HG02759 (cell line): ENCODE results near the gene NOTCH2.
"Not testable (repeated sequence)": the region's sequence is repeated elsewhere in the genome, so short reads cannot be mapped to it uniquely, and the experiment has no call there.

Experiments used
- ATAC-seq: cut with Tn5 transposase; IDR thresholded peaks from one replicate; pipeline ENCODE4 v1.9.1; 2021; ENCODE audit warnings: mild to moderate bottlenecking, moderate library complexity; ENCODE audit not compliant: unreplicated experiment

NOTCH2 gene

GRCh38 chr1:120069067-120069919 lies at the start of gene NOTCH2:
NOTCH2 (minus strand) TSS chr1:120069662; CDS start chr1:120069406, 256 bp downstream.
- ATAC-seq = peak; percentile 70

DNA sequence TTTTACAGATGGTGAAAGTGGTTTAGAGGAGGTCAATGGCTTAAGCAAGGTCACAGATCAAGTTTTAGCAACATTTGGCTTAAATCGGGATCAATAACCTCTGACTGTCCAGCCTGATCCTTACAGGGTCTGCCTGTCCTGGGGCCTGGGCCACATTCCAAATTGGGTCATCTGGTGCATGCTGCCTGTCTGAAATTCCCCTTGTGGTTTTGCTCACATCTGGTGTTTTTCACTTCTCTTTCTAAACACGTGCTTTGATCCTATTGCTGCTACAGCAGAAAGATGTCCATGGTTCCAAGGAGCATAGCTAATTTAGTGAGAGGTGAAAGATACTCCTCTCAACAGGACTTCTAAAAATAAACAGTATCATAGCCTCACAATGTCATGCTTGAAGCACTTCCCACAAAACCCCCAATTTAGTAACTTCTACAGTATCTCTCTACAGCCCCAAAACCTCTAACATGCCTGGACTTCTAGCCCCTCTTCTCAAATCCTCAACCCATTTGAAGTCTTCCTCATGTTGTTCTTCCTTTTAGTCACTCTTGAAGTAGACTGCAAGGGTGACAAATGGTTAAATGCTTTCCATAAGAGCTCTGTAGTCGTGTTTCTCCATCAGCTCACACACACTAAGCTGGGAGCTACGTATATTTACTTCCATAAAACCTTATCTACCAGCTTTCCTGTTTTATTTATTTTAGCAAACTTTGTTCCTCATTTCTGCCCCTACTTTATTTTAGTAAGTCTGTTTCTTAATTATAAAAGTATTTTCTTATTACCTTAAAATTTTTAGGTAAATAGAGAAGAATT lies 48.1 kb upstream of the NOTCH2 start:
- peak; percentile 77 for ATAC-seq

GRCh38 chr1:120116094-120116493 lies 46.6 kb upstream of the NOTCH2 start:
- not testable (repeated sequence) for ATAC-seq

- not testable (repeated sequence) for ATAC-seq
These were observed 43.7 kb upstream of the NOTCH2 start for GRCh38 chr1:120113134-120113533.

DNA sequence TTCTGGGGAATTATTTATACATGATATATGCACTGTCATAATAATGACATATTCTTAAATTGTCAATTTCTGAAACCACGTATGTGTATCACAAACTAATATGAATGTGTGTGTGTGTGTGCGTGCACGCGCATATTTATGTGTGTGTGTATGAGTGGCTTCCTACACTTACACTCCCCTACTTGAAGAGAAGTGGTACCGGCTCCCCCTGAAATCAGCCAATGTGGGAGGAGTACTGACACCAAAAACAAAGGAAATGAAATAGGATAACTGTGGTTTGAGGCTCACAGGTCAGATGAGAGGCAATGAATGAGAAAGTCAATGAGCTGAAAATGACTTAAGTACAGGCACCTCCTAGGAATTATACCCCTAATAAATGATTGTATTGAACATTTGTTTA lies 42.8 kb upstream of the NOTCH2 start:
- not testable (repeated sequence) for ATAC-seq

DNA sequence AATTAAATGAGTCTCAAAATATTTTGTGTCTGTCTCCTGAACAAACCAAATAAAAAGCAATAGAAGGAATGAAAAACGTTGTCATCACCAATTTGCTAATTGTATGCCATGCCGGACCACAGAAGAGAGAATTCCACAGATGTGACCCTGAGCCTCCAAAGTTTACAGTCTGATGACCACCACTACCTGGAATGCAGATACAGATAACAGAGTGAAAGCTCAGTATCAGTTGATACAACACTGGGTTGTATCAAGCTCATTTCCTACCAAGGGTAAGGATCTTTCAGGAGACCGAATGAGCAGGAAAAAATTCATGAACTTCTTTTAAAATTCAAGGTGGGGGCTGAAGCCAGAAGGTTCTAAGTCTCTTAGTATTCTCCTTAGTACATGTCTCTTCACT lies 42.3 kb upstream of the NOTCH2 start:
- not testable (repeated sequence) for ATAC-seq

DNA sequence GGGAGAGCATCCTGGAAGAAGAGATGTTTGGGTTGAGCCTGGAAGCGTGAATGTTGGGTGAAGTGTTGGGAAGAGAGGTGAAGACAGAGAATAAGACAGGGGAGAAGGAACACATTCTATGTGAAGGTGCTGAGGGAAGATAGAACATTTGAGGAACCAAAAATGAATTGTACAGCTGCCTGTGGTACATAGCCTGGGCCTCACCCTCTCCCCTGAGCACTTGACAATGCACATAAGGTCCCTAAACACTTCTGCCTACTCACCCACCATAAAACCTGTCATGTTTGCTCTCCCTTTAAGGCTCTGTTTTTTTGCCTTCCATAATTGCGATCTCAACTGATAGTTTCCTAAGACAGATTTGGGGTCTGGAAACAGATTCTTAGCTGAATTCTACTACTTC lies 41.5 kb upstream of the NOTCH2 start:
- not testable (repeated sequence) for ATAC-seq

DNA sequence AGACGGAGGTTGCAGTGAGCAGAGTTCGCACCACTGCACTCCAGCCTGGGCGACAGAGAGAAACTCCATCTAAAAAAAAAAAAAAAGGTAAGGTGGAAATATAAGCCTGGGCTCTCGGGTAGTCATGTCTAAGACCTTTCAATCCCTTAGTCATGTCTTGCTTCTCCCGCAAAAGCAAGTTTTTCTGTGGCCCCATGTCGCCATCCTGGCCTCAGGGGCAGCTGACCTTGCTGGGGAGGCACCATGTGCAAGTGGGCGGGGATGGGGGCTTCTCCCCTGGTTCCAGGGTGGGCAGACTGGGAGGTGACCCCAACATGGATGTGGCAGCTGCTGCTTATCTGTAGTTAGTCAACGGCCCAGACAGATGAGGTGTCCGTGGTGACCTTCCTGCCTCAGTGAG lies 40.2 kb upstream of the NOTCH2 start:
- not testable (repeated sequence) for ATAC-seq

GRCh38 chr1:120109180-120109579 lies 39.7 kb upstream of the NOTCH2 start:
- not testable (repeated sequence) for ATAC-seq

GRCh38 chr1:120105288-120105687 lies 35.8 kb upstream of the NOTCH2 start:
- not testable (repeated sequence) for ATAC-seq

DNA sequence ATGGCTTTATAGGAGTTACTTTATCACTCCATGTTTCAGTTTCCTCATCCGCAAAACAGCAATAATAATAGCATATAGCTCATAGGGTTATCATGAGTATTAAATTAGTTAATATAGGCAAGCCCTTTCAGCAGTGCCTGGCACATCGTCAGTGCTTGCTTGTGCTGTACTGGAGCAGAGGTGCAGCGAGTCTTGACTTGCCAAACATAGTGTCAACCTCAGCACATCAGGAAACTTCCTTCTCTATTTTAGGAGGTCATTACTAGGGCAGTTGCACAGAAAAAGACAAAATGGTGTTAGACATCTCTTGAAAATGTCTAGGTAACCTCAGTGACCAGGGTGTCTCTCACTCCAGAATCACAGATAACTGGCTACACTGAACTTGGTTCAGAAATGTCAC lies 34.3 kb upstream of the NOTCH2 start:
- not testable (repeated sequence) for ATAC-seq

GRCh38 chr1:120101593-120101992 lies 32.1 kb upstream of the NOTCH2 start:
- ATAC-seq = not testable (repeated sequence)

GRCh38 chr1:120100590-120100989 lies 31.1 kb upstream of the NOTCH2 start:
- ATAC-seq = not testable (repeated sequence)

- not testable (repeated sequence) for ATAC-seq
These were observed 29.7 kb upstream of the NOTCH2 start for GRCh38 chr1:120098986-120099759.

- ATAC-seq = not testable (repeated sequence)
These were observed 27.6 kb upstream of the NOTCH2 start for GRCh38 chr1:120096981-120097545.

GRCh38 chr1:120093548-120094181 lies 24.2 kb upstream of the NOTCH2 start:
- ATAC-seq = not testable (repeated sequence)

- ATAC-seq = not testable (repeated sequence)
These were observed 23.1 kb upstream of the NOTCH2 start for GRCh38 chr1:120092232-120093218.

DNA sequence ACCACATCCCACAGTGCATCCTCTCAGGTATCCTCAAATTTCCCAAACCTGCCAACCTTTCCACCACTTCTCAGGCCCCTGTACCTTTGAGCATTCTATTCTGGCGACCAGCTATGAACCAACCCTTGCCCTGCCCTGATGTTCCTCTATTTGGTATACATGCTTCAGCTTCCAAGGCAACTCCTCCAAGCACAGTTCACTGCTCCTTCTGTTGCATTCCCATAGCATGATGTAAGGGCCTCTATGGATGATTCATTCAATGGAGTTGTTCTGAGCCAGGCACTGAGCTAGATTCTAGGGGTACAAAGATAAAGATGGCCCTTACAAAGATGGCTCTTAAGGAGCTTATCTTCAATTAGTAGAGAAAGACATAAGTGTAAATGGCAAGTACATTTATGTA lies 21.4 kb upstream of the NOTCH2 start:
- not testable (repeated sequence) for ATAC-seq

- ATAC-seq = peak; percentile 54
These were observed 18.5 kb upstream of the NOTCH2 start for GRCh38 chr1:120087959-120088358.
